ENCODE data around the gene VPS37B. TPM values are rescaled to one million over a fixed set of nuclear protein-coding genes. Genes with fewer than 3 reads are reported as not detected.

The VPS37B gene
- total RNA-seq, 4 donors from 2014 or later, result 21.2 to 52.4 (median 38.1) TPM

- DNase-seq (ENCODE audit: extremely low spot score), result no peak
- Histone ChIP-seq H3K4me3 (no peak overlapping the region), H3K27ac (replicated peaks in 1 of 4) (peak overlapping the region; percentile 52 to 71 (median 62)), H3K27me3 (no peaks in the 10 kb centered on the region), H3K36me3 (peaks cover 0 to 73% (median 54%) of the 10 kb centered on the region in 4 donors), H3K4me1 (peaks cover 37 to 45% (median 42%) of the 10 kb centered on the region in 4 donors), H3K9me3 (no peaks in the 10 kb centered on the region)
- WGBS, result 37% methylated on average over 6 of the region's 28 CpGs
- TF ChIP-seq CTCF (IDR thresholded peaks at IDR 0.05) (peak; percentile 95 to 97 (median 95)), POLR2AphosphoS5 (IDR thresholded peaks at IDR 0.05) (peak in 1 of 2 donors; percentile 50), EP300 (IDR thresholded peaks at IDR 0.05) (no peak), POLR2A (IDR thresholded peaks at IDR 0.05; ENCODE audit: low read depth) (no peak)
- intact Hi-C loops (cut with DNase I), result loop anchor here (1.0 kb wide), 1 partner anchor 91 kb away; no protein-coding TSS in a partner anchor
Observed at GRCh38 chr12:122860040-122860853, 35.7 kb downstream of the VPS37B start.

- H3K27ac ChIP-seq (replicated peaks in 1 of 4), result peak overlapping the region in 3 of 4 donors; percentile 13 to 66 (median 52)
Observed at GRCh38 chr12:122859303-122860039, 36.5 kb downstream of the VPS37B start.

GRCh38 chr12:122858591-122859302 lies 37.2 kb downstream of the VPS37B start:
- no peak for DNase-seq (ENCODE audit: extremely low spot score)
- H3K36me3 ChIP-seq, result peaks cover 0 to 71% (median 50%) of the 10 kb centered on the region in 4 donors
- intact Hi-C loops (cut with DNase I), result loop anchor here (10.0 kb wide), 1 partner anchor 64 kb away; no protein-coding TSS in a partner anchor

More at GRCh38 chr12:122859303-122860039, 36.5 kb downstream of the VPS37B start:
- Histone ChIP-seq H3K27me3 (no peaks in the 10 kb centered on the region), H3K4me1 (peaks cover 32 to 41% (median 38%) of the 10 kb centered on the region in 4 donors), H3K36me3 (peaks cover 0 to 73% (median 52%) of the 10 kb centered on the region in 4 donors), H3K9me3 (no peaks in the 10 kb centered on the region), H3K4me3 (no peak overlapping the region)
- no peak for DNase-seq (ENCODE audit: extremely low spot score)
- intact Hi-C loops (cut with DNase I), result loop anchor here (1.0 to 10.0 kb wide), 2 partner anchors 65 to 92 kb away; no protein-coding TSS in a partner anchor
- TF ChIP-seq POLR2A (IDR thresholded peaks at IDR 0.05; ENCODE audit: low read depth), result no peak
- TF ChIP-seq POLR2AphosphoS5 (IDR thresholded peaks at IDR 0.05), result no peak
- TF ChIP-seq CTCF (IDR thresholded peaks at IDR 0.05), result no peak
- no peak for TF ChIP-seq EP300 (IDR thresholded peaks at IDR 0.05)
- WGBS, result 90% methylated on average over 4 of the region's 26 CpGs

More at GRCh38 chr12:122858591-122859302, 37.2 kb downstream of the VPS37B start:
- H3K4me1 ChIP-seq, result peaks cover 32 to 44% (median 41%) of the 10 kb centered on the region in 4 donors
- WGBS, result 83% methylated on average over 12 of the region's 22 CpGs
- H3K9me3 ChIP-seq, result no peaks in the 10 kb centered on the region
- H3K27ac ChIP-seq (replicated peaks in 1 of 4), result no peak overlapping the region
- no peak for TF ChIP-seq POLR2AphosphoS5 (IDR thresholded peaks at IDR 0.05)
- TF ChIP-seq EP300 (IDR thresholded peaks at IDR 0.05), result no peak
- no peak for TF ChIP-seq POLR2A (IDR thresholded peaks at IDR 0.05; ENCODE audit: low read depth)
- TF ChIP-seq CTCF (IDR thresholded peaks at IDR 0.05), result no peak
- H3K4me3 ChIP-seq, result no peak overlapping the region
- no peaks in the 10 kb centered on the region for H3K27me3 ChIP-seq

Measured in esophagus muscularis mucosa (tissue), 4 donors.